K562 (cell line): ENCODE data around the gene GPR75. TPM values are rescaled to one million over a fixed set of nuclear protein-coding genes. Genes with fewer than 3 reads are reported as not detected.

ENCODE experiments used
- ATAC-seq: fragments of 200-7000 bp; cut with Tn5 transposase; 3 replicates; pipeline ENCODE4 v1.9.1; 2020; ENCODE audit warnings: moderate library complexity
- BruUV-seq: library from RNA; stranded (reverse); fragments of 400-500 nt; replicated peaks from 2 replicates; lab custom pipeline; 2021; lab: Mats Ljungman, UMichigan
- CTCF ChIA-PET: fragments of 300-600 bp; formaldehyde crosslinking; extraction: SDS; loops from one replicate; lab custom pipeline; 2021; ENCODE audit warnings: low intra/inter-chr PET ratio; lab: Yijun Ruan, JAX
- POLR2A ChIA-PET: fragments of 300-600, 350-650 bp; sonication (Branson Sonifier 250); formaldehyde crosslinking; extraction: SDS; loops from one replicate; lab custom pipeline; 2021; ENCODE audit warnings: antibody characterized with exemption, inconsistent platforms; lab: Yijun Ruan, JAX
- DNase-seq, 4 experiments: peaks; one replicate each; pipeline versions ENCODE4 v3.0.0 to v3.0.0-alpha.2; 2011 to 2018; ENCODE audit warnings: low spot score in 3 of 4, mixed read lengths in 3 of 4; ENCODE audit errors: extremely low read depth in 1 of 4
- FAIRE-seq: peaks from 2 replicates; lab custom pipeline; 2011; peaks lifted over from hg19 to GRCh38; lab: Jason Lieb, UNC
- H2AFZ ChIP-seq: 2 replicates; pipeline ENCODE4 v1.6.0; 2011; ENCODE audit warnings: low read depth, low read length, control low read depth, inconsistent platforms
- H3K27ac ChIP-seq: fragments of 200-600 bp; 3 replicates; pipeline ENCODE4 v1.8.0; 2011; ENCODE audit warnings: low read depth, mild to moderate bottlenecking, control low read depth, inconsistent platforms, low read length, moderate library complexity, mixed read lengths; ENCODE audit errors: extremely low read depth
- H3K27me3 ChIP-seq, 2 experiments: fragments of 300-600 bp in 1 of 2; 2 replicates in 1 of 2; 3 replicates in 1 of 2; pipeline versions ENCODE4 v1.6.0 to v1.8.0; 2011; ENCODE audit warnings: inconsistent platforms in 2 of 2, low read length in 2 of 2, mild to moderate bottlenecking in 1 of 2, mixed read lengths in 1 of 2, moderate library complexity in 1 of 2; ENCODE audit not compliant: control insufficient read depth in 2 of 2, insufficient read depth in 2 of 2
- H3K36me3 ChIP-seq: fragments of 300-600 bp; 3 replicates; pipeline ENCODE4 v1.8.0; 2011; ENCODE audit warnings: mild to moderate bottlenecking, low read length, inconsistent platforms; ENCODE audit not compliant: control insufficient read depth, insufficient read depth
- H3K4me1 ChIP-seq, 2 experiments: fragments of 200-600 bp in 1 of 2; replicated peaks in 1 of 2; 2 replicates in 1 of 2; 3 replicates in 1 of 2; pipeline versions ENCODE4 v1.5.1 to v1.8.0; 2011; ENCODE audit warnings: inconsistent platforms in 2 of 2, low read length in 2 of 2, mild to moderate bottlenecking in 1 of 2, mixed read lengths in 1 of 2, moderate library complexity in 1 of 2; ENCODE audit not compliant: control insufficient read depth in 2 of 2, insufficient read depth in 2 of 2
- H3K4me2 ChIP-seq: 2 replicates; pipeline ENCODE4 v1.6.1; 2011; ENCODE audit warnings: low read length, control low read depth, inconsistent platforms, mixed read lengths; ENCODE audit not compliant: insufficient read depth
- H3K4me3 ChIP-seq: fragments of 200-600 bp; sonication (generic), shearing (Covaris generic); 2 replicates; pipeline ENCODE4 v1.5.1; 2016; ENCODE audit warnings: control low read depth, inconsistent platforms
- H3K79me2 ChIP-seq: fragments of 200-600 bp; 3 replicates; pipeline ENCODE4 v1.8.0; 2011; ENCODE audit warnings: low read length, inconsistent platforms; ENCODE audit not compliant: control insufficient read depth, insufficient read depth
- H3K9ac ChIP-seq, 2 experiments: 2 replicates each; pipeline versions ENCODE4 v1.6.0 to v1.6.1; 2011; ENCODE audit warnings: low read depth in 2 of 2, low read length in 2 of 2, control low read depth in 1 of 2, inconsistent platforms in 1 of 2, mild to moderate bottlenecking in 1 of 2, mixed read lengths in 1 of 2; ENCODE audit not compliant: insufficient read depth in 1 of 2
- H3K9me1 ChIP-seq: one replicate; pipeline ENCODE4 v1.6.0; 2011; ENCODE audit warnings: inconsistent platforms, mild to moderate bottlenecking, low read length, moderate library complexity; ENCODE audit not compliant: control insufficient read depth, insufficient read depth
- H3K9me3 ChIP-seq: replicated peaks from 2 replicates; pipeline ENCODE4 v1.5.1; 2011; ENCODE audit warnings: low read depth, low read length, inconsistent platforms; ENCODE audit not compliant: control insufficient read depth, insufficient read depth
- H4K20me1 ChIP-seq: replicated peaks from 2 replicates; pipeline ENCODE4 v1.6.1; 2011; ENCODE audit warnings: low read length, inconsistent platforms, mixed read lengths; ENCODE audit not compliant: control insufficient read depth, insufficient read depth
- MTA3 ChIP-seq: fragments of 450-650 bp; formaldehyde crosslinking; IDR thresholded peaks from 2 replicates; pipeline ENCODE4 v1.6.1; 2017; ENCODE audit warnings: mild to moderate bottlenecking, borderline replicate concordance
- OTX1 ChIP-seq: fragments of 450-650 bp; formaldehyde crosslinking; IDR thresholded peaks from 2 replicates; pipeline ENCODE4 v1.4.0; 2022; ENCODE audit warnings: mild to moderate bottlenecking
- SRSF1 ChIP-seq: fragments of 200-400 bp; formaldehyde crosslinking; IDR thresholded peaks from 2 replicates; pipeline ENCODE4 v1.6.1; 2017; ENCODE audit warnings: mild to moderate bottlenecking, low read depth, low read length, moderate library complexity
- THRA ChIP-seq: fragments of 450-650 bp; IDR thresholded peaks from 2 replicates; pipeline ENCODE4 v1.6.1; 2017; ENCODE audit warnings: mild to moderate bottlenecking, moderate library complexity
- YY1 ChIP-seq, 3 experiments: IDR thresholded peaks; 2 replicates each; pipeline ENCODE4 v1.6.1; 2011; ENCODE audit warnings: low read length in 2 of 3, mild to moderate bottlenecking in 2 of 3, moderate library complexity in 2 of 3, borderline replicate concordance in 1 of 3, control low read depth in 1 of 3, low read depth in 1 of 3; ENCODE audit not compliant: insufficient read depth in 3 of 3, insufficient replicate concordance in 2 of 3, control insufficient read depth in 1 of 3, insufficient read length in 1 of 3; ENCODE audit errors: extremely low read depth in 1 of 3
- ZFP91 ChIP-seq: sonication (generic); formaldehyde crosslinking; IDR thresholded peaks from 2 replicates; pipeline ENCODE4 v1.8.0; 2022; ENCODE audit warnings: mild to moderate bottlenecking, missing genetic modification reagents
- ZNF354B ChIP-seq: fragments of 250-450 bp; sonication (Bioruptor Pico); IDR thresholded peaks from 2 replicates; pipeline ENCODE4 v1.4.0; 2020
- ZNF431 ChIP-seq: sonication (generic); formaldehyde crosslinking; IDR thresholded peaks from 2 replicates; pipeline ENCODE4 v1.8.0; 2022; ENCODE audit warnings: mild to moderate bottlenecking, missing genetic modification reagents
- WGBS: fragments of 100-300 bp; shearing (Covaris generic); methylation state at CpG from one replicate; pipeline ENCODE4 v1.1.6; 2016; ENCODE audit warnings: low coverage, mixed read lengths; ENCODE audit not compliant: insufficient coverage; ENCODE audit errors: missing lambda C conversion rate; 5-methylcytosine and 5-hydroxymethylcytosine counted together
- in situ Hi-C: fragments of 300-500 bp; cut with MboI; formaldehyde crosslinking; loops from 4 replicates; pipeline ENCODE4 v1.15.0; 2018; ENCODE audit warnings: inconsistent platforms, mixed read lengths
- intact Hi-C: fragments of 100-400 bp; cut with micrococcal nuclease; formaldehyde crosslinking; loops from 2 replicates; pipeline ENCODE4 v1.14.2; 2022
- polyA plus RNA-seq, 8 experiments: library from polyadenylated mRNA; depleted of rRNA in 4 of 8; stranded (reverse) in 5 of 8; unstranded in 3 of 8; fragments of >200 nt; fragmentation: Nextera tagmentation in 2 of 8; fragmentation: Illumina TruSeq in 1 of 8; extraction: Ambion mirVana in 2 of 8; extraction: Trizol in 1 of 8; gene quantifications; 2 replicates each; pipeline versions ENCODE4 v1.2.1 to v1.2.3, GENCODE V29; 2011 to 2014; ENCODE audit warnings: inconsistent platforms in 1 of 8, missing spikeins in 1 of 8
- total RNA-seq, 7 experiments: library from RNA; depleted of rRNA in 6 of 7; stranded (reverse); fragments of >200 nt in 6 of 7; fragmentation: Illumina TruSeq in 2 of 7; extraction: Trizol in 2 of 7; gene quantifications; 2 replicates each; pipeline versions ENCODE4 v1.2.1 to v1.2.3, GENCODE V29; 2011 to 2021; ENCODE audit warnings: low replicate concordance in 1 of 7
- TF ChIP-seq, protein P1 (sequence below): sonication (generic); formaldehyde crosslinking; IDR thresholded peaks from 2 replicates; pipeline ENCODE4 v1.5.0; 2020; ENCODE audit warnings: missing genetic modification reagents

The GPR75 gene
- total and polyA plus RNA-seq, 9 of the 15 experiments (the other 6 are each of a cell fraction or from before 2014, with no cell fraction given): 0.10 to 3.9 (median 2.3) TPM

- WGBS: 91% methylated on average over 3 of the region's 3 CpGs
- POLR2A ChIA-PET: no interaction called here
- H3K27me3 ChIP-seq: no peaks in the 10 kb centered on the region
- H2AFZ ChIP-seq: no peak overlapping the region
- H3K27ac ChIP-seq: no peak overlapping the region
- no peaks in the 10 kb centered on the region for H3K9me1 ChIP-seq
- no peak overlapping the region for H3K4me3 ChIP-seq
- H4K20me1 ChIP-seq: no peaks in the 10 kb centered on the region
- in situ Hi-C loops (no loop called here), intact Hi-C loops (no loop called here)
- CTCF ChIA-PET: no interaction called here
- ATAC-seq (no peak), DNase-seq (no peak), FAIRE-seq (no peak)
- BruUV-seq: no TSS peak
- H3K9ac ChIP-seq: no peak overlapping the region
- H3K79me2 ChIP-seq: no peaks in the 10 kb centered on the region
- peaks cover 79% of the 10 kb centered on the region for H3K36me3 ChIP-seq
- no peaks in the 10 kb centered on the region for H3K4me1 ChIP-seq
- no peak for TF ChIP-seq OTX1 (CRISPR knock-in tag)
- no peak for TF ChIP-seq ZNF431 (CRISPR knock-in tag)
- TF ChIP-seq MTA3: no peak
- no peak for TF ChIP-seq YY1 (IDR thresholded peaks at IDR 0.05; ENCODE audit: borderline replicate concordance in 1 of 3, control insufficient read depth in 1 of 3, extremely low read depth in 1 of 3, insufficient read depth in 3 of 3, insufficient read length in 1 of 3, insufficient replicate concordance in 2 of 3, low read depth in 1 of 3, low read length in 2 of 3)
- no peak for TF ChIP-seq THRA
- TF ChIP-seq, protein P1, sequence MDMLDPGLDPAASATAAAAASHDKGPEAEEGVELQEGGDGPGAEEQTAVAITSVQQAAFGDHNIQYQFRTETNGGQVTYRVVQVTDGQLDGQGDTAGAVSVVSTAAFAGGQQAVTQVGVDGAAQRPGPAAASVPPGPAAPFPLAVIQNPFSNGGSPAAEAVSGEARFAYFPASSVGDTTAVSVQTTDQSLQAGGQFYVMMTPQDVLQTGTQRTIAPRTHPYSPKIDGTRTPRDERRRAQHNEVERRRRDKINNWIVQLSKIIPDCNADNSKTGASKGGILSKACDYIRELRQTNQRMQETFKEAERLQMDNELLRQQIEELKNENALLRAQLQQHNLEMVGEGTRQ (CRISPR knock-in tag): no peak
- no peak for TF ChIP-seq ZNF354B (CRISPR knock-in tag)
- no peak for TF ChIP-seq SRSF1
- TF ChIP-seq ZFP91 (CRISPR knock-in tag): no peak
- no peak overlapping the region for H3K4me2 ChIP-seq
- no peaks in the 10 kb centered on the region for H3K9me3 ChIP-seq
Measured at GRCh38 chr2:53880756-53881155, 21.0 kb upstream of the GPR75 start.
